VCaP (cell line): ENCODE measurements around the gene PPM1B.

ENCODE experiments used
- H3K27ac ChIP-seq: fragments of 450-650 bp; 2 replicates; pipeline ENCODE4 v1.5.1; 2017
- TF ChIP-seq, protein P1 (sequence below): fragments of 450-650 bp; conservative IDR thresholded peaks from 2 replicates; pipeline ENCODE4 v1.5.1; 2017; ENCODE audit warnings: mild to moderate bottlenecking, moderate library complexity

PPM1B gene

DNA sequence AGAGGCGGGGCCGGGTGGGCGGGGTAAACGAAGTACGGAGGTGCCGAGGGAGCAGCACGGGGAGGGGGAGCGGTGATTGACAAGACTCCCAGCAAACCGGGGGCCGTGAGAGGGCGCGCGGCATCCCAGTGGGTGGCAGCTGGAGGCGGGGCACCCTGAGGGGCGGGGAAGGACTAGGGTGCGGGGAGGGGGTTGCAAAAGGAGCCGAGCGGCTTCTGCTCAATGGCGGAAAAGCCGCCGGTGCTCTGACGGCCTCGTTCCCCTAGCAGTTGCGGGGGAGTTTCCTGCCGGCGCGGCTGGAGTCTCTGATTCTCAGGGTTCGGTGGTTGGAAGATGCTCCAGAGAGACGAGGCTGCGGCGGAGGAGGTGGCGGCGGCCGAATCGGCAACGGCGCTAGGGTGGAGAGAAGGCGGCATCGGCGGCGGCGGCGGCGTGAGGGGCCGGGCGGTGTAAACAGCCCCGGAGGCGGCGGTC, at the start of gene PPM1B:
PPM1B (plus strand) TSS at position 195 of the 474 bp plus-strand sequence. CDS start 32,325 bp downstream, outside the sequence.
- peak within 1 kb of the TSS; percentile 90 for H3K27ac ChIP-seq
- TF ChIP-seq, protein P1, sequence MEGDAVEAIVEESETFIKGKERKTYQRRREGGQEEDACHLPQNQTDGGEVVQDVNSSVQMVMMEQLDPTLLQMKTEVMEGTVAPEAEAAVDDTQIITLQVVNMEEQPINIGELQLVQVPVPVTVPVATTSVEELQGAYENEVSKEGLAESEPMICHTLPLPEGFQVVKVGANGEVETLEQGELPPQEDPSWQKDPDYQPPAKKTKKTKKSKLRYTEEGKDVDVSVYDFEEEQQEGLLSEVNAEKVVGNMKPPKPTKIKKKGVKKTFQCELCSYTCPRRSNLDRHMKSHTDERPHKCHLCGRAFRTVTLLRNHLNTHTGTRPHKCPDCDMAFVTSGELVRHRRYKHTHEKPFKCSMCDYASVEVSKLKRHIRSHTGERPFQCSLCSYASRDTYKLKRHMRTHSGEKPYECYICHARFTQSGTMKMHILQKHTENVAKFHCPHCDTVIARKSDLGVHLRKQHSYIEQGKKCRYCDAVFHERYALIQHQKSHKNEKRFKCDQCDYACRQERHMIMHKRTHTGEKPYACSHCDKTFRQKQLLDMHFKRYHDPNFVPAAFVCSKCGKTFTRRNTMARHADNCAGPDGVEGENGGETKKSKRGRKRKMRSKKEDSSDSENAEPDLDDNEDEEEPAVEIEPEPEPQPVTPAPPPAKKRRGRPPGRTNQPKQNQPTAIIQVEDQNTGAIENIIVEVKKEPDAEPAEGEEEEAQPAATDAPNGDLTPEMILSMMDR, result no peak

DNA sequence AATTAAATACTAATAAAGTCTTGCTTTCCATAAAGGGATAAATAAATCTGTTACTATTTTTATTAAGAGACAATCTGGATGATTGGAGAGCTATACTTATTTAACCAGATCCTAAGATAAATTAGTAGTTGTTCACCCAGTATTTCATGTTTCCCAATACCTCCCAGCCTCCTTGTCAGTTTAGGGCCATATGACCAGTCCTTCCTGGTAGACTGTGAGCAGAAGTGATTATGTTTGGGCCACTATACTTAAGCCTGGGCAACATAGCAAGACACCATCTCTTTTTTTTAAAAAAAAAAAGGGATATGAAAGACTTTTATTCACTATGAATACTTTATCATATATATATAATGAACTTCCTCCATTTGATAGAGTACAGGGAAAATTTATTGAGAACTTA, 48.8 kb upstream of the PPM1B start:
- no peak overlapping the region for H3K27ac ChIP-seq
- TF ChIP-seq, protein P1, result no peak

DNA sequence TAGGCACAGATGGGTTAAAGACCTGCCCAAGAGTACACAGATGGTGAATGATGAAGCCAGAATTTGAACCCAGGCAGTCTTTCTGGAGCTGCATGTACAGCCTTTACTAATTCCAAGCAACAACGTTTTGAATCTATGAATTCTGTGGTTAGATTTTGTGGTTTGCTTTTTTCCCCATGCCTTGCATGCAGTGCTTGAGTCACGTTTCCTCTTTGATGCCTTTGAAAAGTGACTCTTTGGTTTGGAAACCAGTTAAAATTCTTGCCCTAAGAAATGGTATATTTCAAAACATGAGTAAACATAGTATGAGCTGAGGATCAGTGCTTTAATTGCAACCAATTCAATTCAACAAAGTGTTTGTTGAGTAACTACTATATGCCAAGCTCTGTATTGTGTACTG, 48.2 kb upstream of the PPM1B start:
- no peak overlapping the region for H3K27ac ChIP-seq
- TF ChIP-seq, protein P1, result no peak

DNA sequence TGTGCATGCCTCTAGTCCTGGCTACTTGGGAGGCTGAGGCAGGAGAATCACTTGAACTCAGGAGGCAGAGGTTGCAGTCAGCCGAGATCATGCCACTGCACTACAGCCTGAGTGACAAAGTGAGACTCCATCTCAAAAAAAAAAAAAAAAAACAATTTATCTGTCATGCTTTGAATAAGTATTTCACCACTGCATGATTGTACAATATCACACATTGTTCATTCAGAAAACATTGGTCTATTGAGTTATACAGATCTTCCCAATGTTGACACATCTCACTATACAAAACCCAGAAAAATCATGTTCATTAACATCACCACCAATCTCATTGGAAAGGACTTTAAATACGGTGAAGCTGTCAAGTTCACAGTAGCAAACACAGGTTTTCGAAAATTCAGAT, 46.8 kb upstream of the PPM1B start:
- TF ChIP-seq, protein P1, result no peak
- H3K27ac ChIP-seq, result no peak overlapping the region

DNA sequence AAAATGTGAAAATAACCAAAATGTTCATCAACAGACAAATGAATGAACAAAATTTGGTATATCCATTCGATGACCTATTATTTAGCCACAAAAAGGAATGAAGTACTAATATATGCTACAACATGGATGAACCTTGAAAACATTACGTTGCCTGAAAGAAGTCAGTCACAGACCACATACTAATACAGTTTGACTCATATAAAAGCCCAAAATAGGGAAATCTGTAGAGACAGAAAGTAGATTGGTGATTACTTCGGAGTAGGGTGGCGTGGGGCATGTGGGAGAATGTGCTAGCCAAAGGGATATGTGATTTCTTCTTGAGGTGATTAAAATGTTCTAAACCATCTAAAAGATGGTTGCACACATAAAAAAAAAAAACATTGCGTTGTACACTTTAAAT, 44.2 kb upstream of the PPM1B start:
- TF ChIP-seq, protein P1, result no peak
- H3K27ac ChIP-seq, result no peak overlapping the region

DNA sequence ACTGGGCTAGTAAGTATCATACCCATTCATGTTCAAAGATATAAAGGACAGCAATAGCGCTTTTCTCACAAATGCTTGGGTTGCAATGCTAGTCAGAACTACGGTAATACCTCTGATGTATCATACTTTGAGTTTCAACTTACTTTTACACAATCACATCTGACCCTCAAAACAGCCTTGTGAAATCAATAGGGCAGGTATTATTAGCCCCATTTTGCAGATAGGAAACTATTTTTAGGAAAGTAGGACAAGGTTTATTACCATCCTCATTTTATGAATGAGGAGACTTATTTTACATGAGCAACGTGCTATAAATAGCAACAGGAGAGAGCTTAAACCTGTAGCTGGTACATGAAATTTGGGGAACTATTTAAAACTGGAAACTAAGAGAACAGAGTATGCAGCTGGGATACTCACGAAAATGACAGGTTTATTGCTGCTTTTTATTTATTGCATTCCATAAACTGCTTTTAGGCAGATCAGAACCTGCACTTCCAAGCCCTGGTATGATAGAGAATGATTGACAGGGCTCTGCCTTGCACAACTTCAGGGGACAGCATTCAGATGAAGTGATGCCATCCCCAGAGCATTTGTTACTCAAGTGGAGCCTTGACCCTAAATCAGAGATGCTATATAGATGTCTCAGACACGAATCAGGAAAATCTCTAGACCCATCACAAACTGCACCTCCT, 42.4 kb upstream of the PPM1B start:
- no peak overlapping the region for H3K27ac ChIP-seq

DNA sequence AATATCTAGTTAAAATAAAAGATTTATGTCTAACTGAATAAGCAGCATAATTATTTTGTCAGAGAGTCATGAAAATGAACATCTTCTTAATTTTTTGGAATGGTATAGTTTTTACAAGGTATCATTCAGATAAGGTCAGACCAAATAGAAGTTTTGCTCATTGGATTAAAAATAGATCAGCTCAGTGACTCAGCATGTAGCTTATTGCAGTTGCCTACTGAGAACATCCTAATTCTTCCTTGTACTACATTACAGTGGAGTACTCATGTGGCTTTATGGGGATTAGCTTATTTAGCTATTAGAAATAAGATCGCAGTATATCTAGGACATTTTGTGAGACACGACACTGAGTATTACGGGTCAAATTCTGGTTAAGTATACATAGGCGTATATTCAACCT, 38.2 kb upstream of the PPM1B start:
- no peak overlapping the region for H3K27ac ChIP-seq
- TF ChIP-seq, protein P1, result no peak

More for the DNA sequence above, 42.4 kb upstream of the PPM1B start:
- TF ChIP-seq, protein P1, result no peak
